Hepatocyte (in vitro differentiated cells): ENCODE measurements around the gene NDEL1.

Source experiments
- CTCF ChIP-seq: fragments of 200-600 bp; sonication (generic); IDR thresholded peaks from 2 replicates; pipeline ENCODE4 v1.5.1; 2016; ENCODE audit warnings: antibody characterized with exemption, mild to moderate bottlenecking; ENCODE audit not compliant: poor library complexity
- EZH2phosphoT487 ChIP-seq: fragments of 200-600 bp; sonication (generic); IDR thresholded peaks from one replicate; pipeline ENCODE4 v1.6.1; 2018; ENCODE audit warnings: antibody characterized with exemption, mild to moderate bottlenecking, low read depth, moderate library complexity; ENCODE audit not compliant: unreplicated experiment, severe bottlenecking

DNA sequence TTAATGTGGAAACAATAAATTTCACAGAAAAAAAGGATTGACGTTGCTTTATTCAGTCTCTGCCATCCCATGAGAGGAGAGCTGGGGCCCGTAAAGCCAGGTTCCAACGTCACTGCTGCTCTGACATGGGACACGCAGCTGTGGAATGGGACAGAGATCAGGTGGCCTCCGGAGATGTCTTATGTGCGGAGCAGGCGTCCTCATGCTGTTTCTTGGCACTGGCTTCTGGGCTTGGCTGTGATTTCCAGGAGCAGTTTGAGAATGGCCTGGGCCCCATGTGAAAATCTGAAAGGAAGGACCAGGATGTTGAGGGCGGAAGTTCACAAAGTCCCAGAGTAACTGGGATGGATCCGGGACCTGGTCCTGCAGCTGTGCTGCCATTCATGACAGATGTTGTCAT, 32.4 kb downstream of the NDEL1 start:
- TF ChIP-seq CTCF (no peak), EZH2phosphoT487 (no peak)
